Common myeloid progenitor, CD34-positive (primary cell): Measurements from ENCODE around the gene FBN1.

Experiments
- CTCF ChIA-PET: fragments of 350-600 bp; sonication (Branson Sonifier 250); formaldehyde crosslinking; loops from one replicate; lab custom pipeline; 2021; ENCODE audit warnings: antibody characterized with exemption; lab: Charles Lee
- POLR2A ChIA-PET: fragments of 350-600 bp; sonication (Branson Sonifier 250); formaldehyde crosslinking; loops from one replicate; lab custom pipeline; 2021; ENCODE audit warnings: antibody characterized with exemption; lab: Charles Lee
- DNase-seq, 3 donors: peaks; one replicate each; pipeline versions ENCODE4 v3.0.0 to v3.0.0-alpha.2; 2013
- H3K27ac ChIP-seq, 2 experiments: 1 replicate in 1 of 2; 2 replicates in 1 of 2; pipeline ENCODE4 v1.7.0; 2013; ENCODE audit warnings: inconsistent platforms in 2 of 2, low read length in 2 of 2, mild to moderate bottlenecking in 2 of 2, low read depth in 1 of 2, moderate library complexity in 1 of 2; ENCODE audit not compliant: severe bottlenecking in 2 of 2, insufficient read depth in 1 of 2, poor library complexity in 1 of 2
- H3K27me3 ChIP-seq, 5 experiments: replicated peaks in 2 of 5; 1 replicate in 3 of 5; 2 replicates in 2 of 5; pipeline versions ENCODE4 v1.6.1 to v1.7.0; 2013; ENCODE audit warnings: low read length in 4 of 5, mild to moderate bottlenecking in 2 of 5, moderate library complexity in 2 of 5, inconsistent platforms in 1 of 5; ENCODE audit not compliant: insufficient read depth in 5 of 5, control insufficient read depth in 4 of 5
- H3K36me3 ChIP-seq, 4 experiments: 1 replicate in 2 of 4; 2 replicates in 2 of 4; pipeline versions ENCODE4 v1.6.1 to v1.7.0; 2013; ENCODE audit warnings: low read length in 3 of 4, control low read depth in 1 of 4, mild to moderate bottlenecking in 1 of 4; ENCODE audit not compliant: control insufficient read depth in 4 of 4, insufficient read depth in 4 of 4
- H3K4me1 ChIP-seq, 4 experiments: 1 replicate in 3 of 4; 2 replicates in 1 of 4; pipeline versions ENCODE4 v1.6.1 to v1.7.1; 2013; ENCODE audit warnings: low read length in 3 of 4, mild to moderate bottlenecking in 3 of 4, control low read depth in 1 of 4, inconsistent platforms in 1 of 4, moderate library complexity in 1 of 4; ENCODE audit not compliant: control insufficient read depth in 4 of 4, insufficient read depth in 4 of 4; ENCODE audit errors: control extremely low read depth in 1 of 4
- H3K4me3 ChIP-seq, 7 experiments: 1 replicate in 4 of 7; 2 replicates in 3 of 7; pipeline versions ENCODE4 v1.5.1 to v1.7.0; 2013; ENCODE audit warnings: mild to moderate bottlenecking in 7 of 7, low read length in 6 of 7, moderate library complexity in 6 of 7, inconsistent platforms in 2 of 7, low read depth in 2 of 7, control low read depth in 1 of 7; ENCODE audit not compliant: insufficient read depth in 4 of 7, control insufficient read depth in 1 of 7; ENCODE audit errors: extremely low read depth in 1 of 7
- H3K9me3 ChIP-seq, 5 experiments: 1 replicate in 4 of 5; 2 replicates in 1 of 5; pipeline versions ENCODE4 v1.6.1 to v1.7.1; 2013; ENCODE audit warnings: low read length in 4 of 5, mild to moderate bottlenecking in 2 of 5, inconsistent platforms in 1 of 5, low read depth in 1 of 5, moderate library complexity in 1 of 5; ENCODE audit not compliant: control insufficient read depth in 4 of 5, insufficient read depth in 2 of 5; ENCODE audit errors: control extremely low read depth in 1 of 5
- WGBS: methylation state at CpG from one replicate; pipeline ENCODE4 v1.1.5; 2013; ENCODE audit not compliant: insufficient coverage; 5-methylcytosine and 5-hydroxymethylcytosine counted together

Gene FBN1

DNA sequence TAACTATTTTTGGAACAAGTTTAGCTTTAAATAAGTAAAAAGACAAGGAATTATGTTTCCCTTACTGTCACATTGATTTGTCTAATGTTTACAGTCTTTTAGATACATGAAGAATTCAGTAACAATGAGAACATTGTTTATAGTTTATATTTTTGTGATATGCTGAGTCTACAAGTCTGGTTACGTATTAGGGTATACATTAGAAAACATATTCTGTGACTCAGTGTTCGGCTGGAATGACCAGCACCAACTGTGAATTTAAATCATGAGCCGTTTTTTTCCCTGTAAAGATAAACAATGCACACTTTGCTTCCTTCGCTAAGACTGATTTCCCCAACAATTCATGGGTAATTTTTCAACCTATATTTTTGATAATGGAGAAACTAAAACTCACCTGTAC lies 182.8 kb downstream of the FBN1 start:
- no peak overlapping the region for H3K4me3 ChIP-seq
- no peaks in the 10 kb centered on the region for H3K9me3 ChIP-seq
- no peaks in the 10 kb centered on the region for H3K27me3 ChIP-seq
- no peaks in the 10 kb centered on the region for H3K4me1 ChIP-seq
- no peak overlapping the region for H3K27ac ChIP-seq
- no peak for DNase-seq
- ChIA-PET CTCF (no interaction called here), POLR2A (no interaction called here)
- WGBS: 100% methylated on average over 1 of the region's 4 CpGs
- peaks cover 0 to 35% (median 17%) of the 10 kb centered on the region in 4 experiments for H3K36me3 ChIP-seq

DNA sequence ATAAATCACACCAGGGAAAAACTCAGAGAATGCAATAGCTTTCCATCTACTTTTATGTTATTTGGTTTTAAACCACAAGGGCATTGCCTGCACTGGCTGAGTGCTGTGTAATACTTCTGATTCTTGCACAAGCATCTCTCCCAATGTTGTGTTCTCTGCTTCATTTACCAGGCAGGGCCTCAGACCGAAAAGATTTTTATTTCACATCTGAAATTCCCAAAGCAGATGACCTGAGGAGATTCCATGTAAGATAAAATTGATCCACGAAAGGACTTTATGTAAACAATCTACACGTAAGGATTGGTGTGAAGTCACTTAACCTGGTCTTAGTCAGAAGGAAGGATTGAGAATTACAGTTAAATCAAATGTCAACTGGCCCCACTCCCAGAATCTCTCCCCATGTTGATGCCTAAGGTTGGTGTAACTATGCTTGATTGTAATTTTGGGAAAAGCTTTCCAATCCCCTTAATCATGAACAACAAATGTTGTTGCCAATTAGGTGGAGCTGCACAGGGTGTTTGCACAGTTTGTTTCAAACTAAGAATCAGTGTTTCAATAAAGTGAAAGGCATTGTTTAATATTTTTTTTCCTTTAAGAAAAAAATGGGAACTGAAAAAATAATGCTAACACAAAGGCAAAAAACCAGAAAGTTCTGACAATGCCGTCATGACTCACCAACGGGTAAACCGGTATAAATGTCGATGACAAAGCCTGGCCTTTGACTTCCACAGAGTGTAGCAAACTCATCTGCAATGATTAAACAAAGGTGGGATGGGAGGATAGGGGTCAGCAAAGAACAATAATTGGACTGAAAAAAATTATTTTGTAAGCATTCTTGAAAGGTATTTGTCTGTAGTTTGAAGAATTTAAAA lies 185.7 kb downstream of the FBN1 start:
- POLR2A ChIA-PET: no interaction called here
- no peaks in the 10 kb centered on the region for H3K9me3 ChIP-seq
- H3K27ac ChIP-seq: no peak overlapping the region
- CTCF ChIA-PET: interaction anchor here (1.6 kb wide), 1 partner anchor 48 kb away, joined by 5 read pairs; no protein-coding TSS in a partner anchor
- no peak for DNase-seq
- 97% methylated on average over 5 of the region's 7 CpGs for WGBS
- peaks cover 0 to 45% (median 18%) of the 10 kb centered on the region in 4 experiments for H3K36me3 ChIP-seq
- H3K4me1 ChIP-seq: no peaks in the 10 kb centered on the region
- H3K27me3 ChIP-seq: no peaks in the 10 kb centered on the region
- H3K4me3 ChIP-seq: no peak overlapping the region

DNA sequence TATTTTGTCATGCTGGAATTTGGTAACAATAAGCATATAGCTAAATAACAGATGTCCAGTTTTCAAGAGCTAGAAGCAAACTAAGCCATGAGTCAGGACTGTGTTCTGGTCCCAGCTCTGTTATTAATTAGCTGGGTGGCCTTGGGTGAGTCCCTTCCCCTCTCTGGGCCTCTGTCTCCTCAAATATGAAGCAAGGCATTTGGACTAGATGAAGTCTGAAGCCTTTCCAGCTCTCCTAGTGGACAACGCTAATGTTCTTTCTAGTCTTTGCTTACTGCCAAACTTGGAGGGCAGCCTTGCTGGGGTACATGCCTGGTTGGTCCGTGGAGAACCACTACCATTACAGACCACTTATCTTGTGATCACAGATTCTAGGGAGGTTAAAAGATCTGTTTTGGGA lies 186.6 kb downstream of the FBN1 start:
- Histone ChIP-seq H3K9me3 (no peaks in the 10 kb centered on the region), H3K27me3 (no peaks in the 10 kb centered on the region), H3K36me3 (peaks cover 0 to 43% (median 17%) of the 10 kb centered on the region in 4 experiments), H3K4me1 (no peaks in the 10 kb centered on the region), H3K27ac (no peak overlapping the region), H3K4me3 (no peak overlapping the region)
- DNase-seq: no peak
- POLR2A ChIA-PET: no interaction called here
- WGBS: 100% methylated on average over 1 of the region's 2 CpGs
- CTCF ChIA-PET: no interaction called here

DNA sequence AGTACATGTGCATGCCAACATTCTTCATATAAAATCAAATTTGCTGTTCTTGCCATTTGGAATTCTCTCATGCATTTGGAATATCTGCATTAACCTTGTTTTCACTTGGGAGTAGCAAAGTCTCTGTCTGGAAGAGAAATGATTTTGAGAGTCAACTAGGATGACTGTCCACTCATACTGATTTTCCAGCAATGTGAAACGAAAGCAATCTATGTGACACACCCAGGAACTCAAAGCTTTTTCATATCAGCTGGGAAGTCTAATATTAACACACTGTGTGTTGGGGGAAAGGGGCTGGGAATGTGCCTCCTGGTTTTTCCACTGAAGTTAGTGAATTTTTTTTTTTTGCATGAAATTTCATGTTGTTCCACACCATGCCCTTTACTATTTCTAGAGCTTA lies 189.4 kb downstream of the FBN1 start:
- WGBS: no CpG with 5 or more reads among the region's 1 CpG
- Histone ChIP-seq H3K36me3 (peaks cover 0 to 36% (median 14%) of the 10 kb centered on the region in 4 experiments), H3K27ac (no peak overlapping the region), H3K27me3 (no peaks in the 10 kb centered on the region), H3K4me3 (no peak overlapping the region), H3K4me1 (peaks cover 0 to 5% (median 1%) of the 10 kb centered on the region in 4 experiments), H3K9me3 (no peaks in the 10 kb centered on the region)
- POLR2A ChIA-PET: no interaction called here
- CTCF ChIA-PET: interaction anchor here (1.0 kb wide), 1 partner anchor 12 kb away, joined by 5 read pairs; no protein-coding TSS in a partner anchor
- DNase-seq: no peak

DNA sequence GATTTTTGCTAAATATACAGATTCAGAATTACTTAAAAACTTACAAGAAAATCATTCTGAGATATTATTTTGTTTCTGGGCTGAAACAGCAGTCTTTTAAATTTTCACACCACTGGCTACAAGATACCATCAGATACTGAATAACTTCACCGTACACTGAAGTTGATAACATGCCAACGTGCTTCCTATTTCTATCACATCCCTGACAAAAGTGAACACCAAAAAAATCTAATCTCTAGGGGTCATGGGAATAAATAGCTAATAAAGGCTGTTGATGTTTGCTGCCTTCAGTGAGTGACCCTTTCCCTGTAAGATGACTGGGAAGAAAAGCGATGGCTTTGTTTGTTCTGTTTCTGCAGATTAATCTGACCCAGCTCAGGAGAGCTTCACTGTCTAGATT lies 193.8 kb downstream of the FBN1 start:
- POLR2A ChIA-PET: no interaction called here
- WGBS: 88% methylated on average over 1 of the region's 3 CpGs
- no peak overlapping the region for H3K4me3 ChIP-seq
- no peak for DNase-seq
- H3K9me3 ChIP-seq: no peaks in the 10 kb centered on the region
- no peak overlapping the region for H3K27ac ChIP-seq
- CTCF ChIA-PET: interaction anchor here (1.1 to 1.6 kb wide), 2 partner anchors 9 to 56 kb away, joined by 3 to 4 read pairs; no protein-coding TSS in a partner anchor
- peaks cover 0 to 19% (median 7%) of the 10 kb centered on the region in 4 experiments for H3K36me3 ChIP-seq
- peaks cover 0 to 14% (median 1%) of the 10 kb centered on the region in 4 experiments for H3K4me1 ChIP-seq
- H3K27me3 ChIP-seq: no peaks in the 10 kb centered on the region

DNA sequence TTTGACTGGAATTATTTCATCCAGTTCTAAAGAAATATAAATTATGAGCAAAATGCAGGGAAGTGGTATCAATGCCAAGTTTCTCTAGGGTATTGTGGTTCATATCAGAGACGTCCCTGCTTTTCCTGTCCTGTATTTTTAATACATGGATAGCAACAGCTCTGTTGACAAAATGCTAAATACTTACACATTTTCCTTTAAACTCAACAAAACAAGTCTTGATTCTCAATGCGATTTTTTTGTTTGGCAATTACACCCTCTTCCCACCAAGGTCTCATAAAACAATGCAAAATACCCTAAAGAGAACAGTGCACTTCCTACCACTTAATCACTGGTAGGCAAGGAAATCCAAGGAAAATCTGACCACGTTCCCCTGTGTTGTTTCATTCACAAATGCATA lies 194.3 kb downstream of the FBN1 start:
- POLR2A ChIA-PET: interaction anchor here (0.7 kb wide), 1 partner anchor 1992 kb away, joined by 6 read pairs; no protein-coding TSS in a partner anchor
- no peak overlapping the region for H3K4me3 ChIP-seq

DNA sequence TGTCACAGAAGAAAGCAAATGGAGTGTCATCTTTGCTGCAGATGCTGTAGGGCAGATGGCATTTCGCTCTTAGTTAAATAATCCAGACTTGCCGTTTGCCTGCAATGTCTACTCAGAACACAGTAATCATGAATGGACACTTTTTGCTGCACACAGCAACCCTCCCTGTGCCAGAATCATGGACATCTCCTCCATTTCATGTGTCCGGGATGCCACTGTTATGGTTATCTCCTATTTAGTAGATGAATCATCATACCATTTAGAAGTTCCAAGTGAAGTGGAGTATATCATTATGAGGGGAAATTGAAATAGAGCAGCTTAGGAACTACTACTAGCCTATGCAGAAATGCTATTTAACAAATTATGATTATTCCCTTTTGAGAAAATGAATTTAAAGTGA lies 195.8 kb downstream of the FBN1 start:
- ChIA-PET CTCF (no interaction called here), POLR2A (no interaction called here)
- Histone ChIP-seq H3K4me3 (no peak overlapping the region), H3K27me3 (no peaks in the 10 kb centered on the region), H3K36me3 (peaks cover 0 to 15% (median 7%) of the 10 kb centered on the region in 4 experiments), H3K4me1 (peaks cover 0 to 14% (median 1%) of the 10 kb centered on the region in 4 experiments), H3K9me3 (no peaks in the 10 kb centered on the region), H3K27ac (no peak overlapping the region)
- DNase-seq: no peak
- WGBS: 100% methylated on average over 2 of the region's 3 CpGs

More for the DNA sequence above, 194.3 kb downstream of the FBN1 start:
- H3K4me1 ChIP-seq: peaks cover 0 to 14% (median 1%) of the 10 kb centered on the region in 4 experiments
- no peaks in the 10 kb centered on the region for H3K9me3 ChIP-seq
- no peaks in the 10 kb centered on the region for H3K27me3 ChIP-seq
- H3K27ac ChIP-seq: no peak overlapping the region
- 7% methylated on average over 2 of the region's 3 CpGs for WGBS
- CTCF ChIA-PET: interaction anchor here (0.9 to 1.6 kb wide), 2 partner anchors 10 to 55 kb away, joined by 3 to 4 read pairs; no protein-coding TSS in a partner anchor
- peaks cover 0 to 23% (median 9%) of the 10 kb centered on the region in 4 experiments for H3K36me3 ChIP-seq
- DNase-seq: peak in 1 of 3 donors; percentile 15
